GM18517 (cell line): ENCODE results near the gene VAX1.
"Not testable (repeated sequence)": the region's sequence is repeated elsewhere in the genome, so short reads cannot be mapped to it uniquely, and the experiment has no call there.

ENCODE experiments used
- ATAC-seq: cut with Tn5 transposase; IDR thresholded peaks from one replicate; pipeline ENCODE4 v1.9.1; 2021; ENCODE audit warnings: mild to moderate bottlenecking, moderate library complexity; ENCODE audit not compliant: unreplicated experiment

The VAX1 gene

DNA sequence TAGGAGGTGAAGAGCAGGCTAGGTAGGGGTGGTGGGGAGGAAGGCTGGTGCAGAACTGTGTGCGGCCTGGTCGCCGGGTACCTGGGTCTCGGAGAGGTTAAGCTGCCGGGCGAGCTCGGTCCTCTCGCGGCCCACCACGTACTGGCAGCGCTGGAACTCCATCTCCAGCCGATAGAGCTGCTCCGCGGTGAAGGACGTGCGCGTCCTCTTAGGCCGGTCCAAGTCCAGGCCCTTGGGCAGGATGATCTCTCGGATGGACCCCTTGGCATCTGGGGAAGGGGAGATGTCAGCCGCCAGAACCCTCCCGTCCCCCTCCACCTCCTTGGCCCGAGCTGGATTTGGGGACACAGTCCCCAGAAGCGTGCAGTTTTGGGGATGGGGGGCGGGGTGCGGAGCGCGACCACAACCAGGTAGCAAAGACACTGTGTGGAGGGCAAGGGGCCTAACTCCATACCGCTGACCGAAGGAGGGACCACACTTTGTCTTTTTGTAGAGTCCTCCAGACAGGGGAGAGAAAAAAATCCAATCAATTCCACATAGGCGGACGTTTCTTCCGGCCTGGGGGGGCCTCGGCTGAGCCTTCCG, 1.6 kb downstream of the VAX1 start:
- ATAC-seq: no peak

DNA sequence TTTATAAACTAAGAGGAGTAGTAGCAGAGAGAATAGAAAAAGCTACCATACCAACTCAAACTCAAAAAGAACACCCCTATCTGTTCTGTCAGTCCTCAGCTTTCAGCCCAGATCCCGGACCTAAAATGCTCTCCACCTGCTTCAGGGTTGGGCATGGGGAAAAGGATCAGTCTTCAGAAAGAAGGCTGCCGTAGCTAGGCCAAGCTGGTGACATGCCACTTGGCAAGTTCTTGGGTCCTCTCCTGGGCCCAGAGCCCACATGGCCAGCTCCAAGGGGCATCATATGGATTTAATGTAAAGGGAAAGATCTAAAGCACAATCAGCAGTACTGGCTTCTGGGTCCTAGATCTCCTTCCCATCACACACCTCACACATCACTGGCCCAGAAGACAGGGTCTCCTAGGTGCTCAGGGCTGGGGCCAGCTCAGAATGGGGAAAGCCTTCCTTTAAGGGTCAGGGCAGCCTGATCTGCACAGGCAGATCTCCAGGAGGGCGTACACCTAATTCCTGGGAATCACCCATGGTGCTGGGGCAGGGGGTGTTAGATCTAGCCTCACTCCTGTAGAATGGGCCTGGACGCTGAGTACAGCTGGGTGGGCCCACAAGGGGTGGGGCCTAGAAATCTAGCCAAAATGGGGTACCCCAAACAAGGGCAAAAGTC, 2.5 kb downstream of the VAX1 start:
- ATAC-seq: no peak

DNA sequence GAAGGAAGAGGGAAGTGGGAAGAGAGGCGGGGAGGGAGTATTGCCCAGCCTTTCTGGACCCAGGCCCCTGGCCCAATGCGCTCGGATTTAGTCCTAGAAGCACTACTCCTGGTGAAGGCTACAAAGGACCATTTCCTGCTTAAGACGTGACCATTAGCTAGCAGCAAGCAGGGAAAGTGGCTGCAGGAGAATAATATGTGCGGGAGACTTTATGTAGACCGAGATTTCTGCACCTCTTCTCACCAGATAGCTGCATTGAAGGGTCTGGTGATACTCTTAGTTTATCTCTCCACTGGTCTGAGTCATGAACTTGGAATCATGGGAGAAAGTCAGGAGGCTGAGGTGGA, 3.1 kb downstream of the VAX1 start:
- no peak for ATAC-seq

DNA sequence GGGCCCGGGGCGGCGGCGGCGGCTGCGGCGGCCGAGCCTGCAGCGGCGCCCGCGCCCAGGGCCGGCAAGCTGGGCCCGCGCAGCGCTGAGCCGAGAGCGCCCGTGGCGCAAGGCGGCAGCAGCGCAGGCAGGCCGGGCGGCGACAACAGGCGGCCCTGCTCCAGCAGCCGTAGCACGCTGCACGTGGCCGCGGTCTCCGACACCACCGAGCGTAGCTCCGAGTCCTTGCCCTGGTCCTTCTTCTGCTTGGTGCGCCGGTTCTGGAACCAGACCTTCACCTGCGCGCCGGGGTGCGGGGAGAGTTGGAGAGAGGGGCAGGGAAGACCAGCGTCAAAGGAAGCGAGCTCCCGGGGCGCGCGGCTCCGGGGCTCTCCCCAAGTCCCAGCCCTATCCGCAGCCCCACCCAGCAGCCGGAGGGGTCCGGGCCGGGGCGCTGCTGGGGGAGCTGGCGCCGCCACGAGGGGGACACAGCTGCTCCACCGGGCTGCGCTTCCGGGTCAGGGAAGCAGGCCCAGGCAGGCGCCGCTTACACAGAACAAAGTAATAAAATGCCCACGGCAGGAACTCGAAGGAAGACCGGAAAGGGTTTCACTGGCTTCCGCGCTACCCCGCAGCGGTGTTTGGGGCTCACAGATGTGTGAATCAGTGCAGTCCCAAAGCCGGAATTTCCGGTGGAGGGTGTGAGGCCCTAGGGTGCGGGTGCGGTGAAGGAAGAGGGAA, 3.6 kb downstream of the VAX1 start:
- no peak for ATAC-seq

DNA sequence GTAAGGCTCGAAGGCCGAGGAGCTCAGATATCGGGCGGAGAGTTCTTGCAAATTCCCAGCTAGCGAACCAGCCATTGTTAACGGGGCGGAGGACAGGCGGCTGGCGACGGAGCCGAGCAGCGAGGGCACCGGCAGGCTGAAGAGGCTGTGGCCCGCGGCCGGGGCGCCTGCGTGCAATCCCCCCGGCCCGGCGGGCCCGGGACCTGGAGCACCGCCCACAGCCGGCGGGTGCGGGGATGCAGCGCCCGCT, 4.1 kb downstream of the VAX1 start:
- no peak for ATAC-seq

DNA sequence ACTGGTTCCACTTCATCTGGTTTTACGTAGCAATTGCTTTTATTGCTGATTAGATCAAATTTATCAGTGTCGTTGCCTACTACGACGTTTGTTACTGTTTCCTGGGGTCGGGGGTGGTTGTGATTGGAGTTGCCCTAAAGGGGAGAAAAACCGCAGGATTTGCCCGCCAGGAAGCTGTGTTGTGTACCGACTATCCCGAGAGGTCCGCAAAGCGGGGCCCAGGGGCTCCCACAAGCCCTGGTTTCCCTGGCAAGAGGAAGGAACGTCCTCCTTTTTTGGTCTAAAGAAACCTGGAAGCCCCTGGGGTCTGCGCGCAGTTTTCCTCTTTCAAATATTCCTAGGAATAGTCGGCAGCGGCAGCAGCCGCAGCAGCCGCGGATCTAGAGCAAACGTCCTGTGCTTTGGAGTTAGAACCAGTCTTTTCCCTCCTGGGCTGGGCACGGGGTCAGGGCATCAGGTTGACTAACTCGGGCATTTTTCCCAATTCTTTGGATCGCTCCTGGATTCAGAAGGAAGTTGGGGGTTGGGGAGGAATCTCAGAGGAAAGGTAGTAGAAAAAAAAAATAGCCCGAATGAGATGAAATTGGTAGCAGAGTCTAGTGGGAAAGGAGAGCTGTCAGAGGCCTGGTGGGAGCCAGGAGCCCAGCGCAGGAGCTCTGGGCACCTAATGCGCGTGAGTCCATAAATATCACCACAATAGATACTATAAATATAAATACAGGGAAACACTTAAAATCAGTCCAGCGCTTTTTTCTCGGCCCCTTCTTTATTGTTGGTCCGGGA, 4.6 kb downstream of the VAX1 start:
- no peak for ATAC-seq

DNA sequence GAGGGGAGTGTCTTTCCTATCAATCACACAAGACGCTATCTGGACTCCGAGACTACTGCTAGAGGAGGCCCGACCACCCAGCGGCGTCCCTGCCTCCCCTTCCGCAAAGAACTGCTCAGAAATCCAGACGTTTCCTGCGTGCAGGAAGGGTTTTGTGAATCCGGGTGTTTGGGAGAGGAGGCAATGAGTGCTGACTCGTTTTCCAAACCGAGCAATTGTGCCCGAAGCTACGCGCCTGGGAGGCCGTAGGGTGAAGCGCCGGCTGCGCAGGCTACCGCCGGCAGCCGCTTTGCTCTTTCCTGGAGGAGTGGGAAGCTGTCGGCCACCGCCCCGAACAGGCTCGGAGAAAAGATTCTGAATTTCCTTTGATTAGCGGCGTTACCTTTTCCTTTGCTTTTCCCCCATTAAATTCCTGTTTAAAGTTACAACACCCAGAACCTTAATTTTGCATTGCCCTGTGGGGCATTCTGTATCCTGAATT, 5.3 kb downstream of the VAX1 start:
- no peak for ATAC-seq

DNA sequence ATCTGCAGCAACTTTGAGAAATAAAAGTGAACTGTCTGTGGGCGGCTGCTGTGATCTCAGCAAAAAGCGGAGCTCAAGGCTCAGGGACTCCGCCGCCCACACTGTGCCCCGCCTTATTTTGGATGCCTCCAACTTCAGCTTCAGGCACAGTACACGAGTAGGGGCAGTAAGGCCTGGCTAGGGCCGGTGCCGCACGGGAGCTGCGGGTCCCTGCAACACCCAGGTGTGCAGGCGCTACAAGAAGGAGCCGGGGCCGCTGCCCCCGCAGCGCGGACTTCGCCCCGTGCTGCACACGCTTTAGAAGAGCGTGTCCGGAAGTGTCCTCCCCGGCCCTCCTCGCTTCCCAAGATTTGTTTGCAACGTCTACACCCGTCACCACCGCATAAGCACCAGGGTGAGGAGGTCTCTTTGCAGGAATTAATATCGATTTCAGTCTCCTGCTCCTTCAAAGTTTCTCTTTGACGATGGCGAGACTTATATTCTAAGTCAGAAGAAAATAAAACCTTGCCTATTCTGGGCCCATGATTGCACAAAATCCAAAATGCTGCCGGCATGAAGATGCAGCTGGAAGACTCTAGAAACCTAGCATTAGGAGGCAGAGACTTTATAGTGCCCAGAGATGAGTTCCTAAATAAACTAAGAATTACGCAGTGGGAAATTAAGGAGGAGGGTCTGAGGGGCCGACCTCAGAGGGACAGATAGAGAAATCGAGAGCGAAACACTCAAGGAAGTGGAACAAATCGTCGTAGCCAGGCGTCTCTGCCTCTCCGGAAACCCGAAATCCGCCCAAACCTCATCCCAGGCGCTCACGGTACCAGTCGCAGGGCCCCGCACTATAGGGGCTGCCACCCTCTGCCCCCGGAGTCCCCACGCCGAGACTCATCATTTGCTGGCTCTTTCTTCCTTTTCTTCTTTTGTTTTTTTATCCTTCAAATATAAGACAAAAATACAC, 6.4 kb downstream of the VAX1 start:
- ATAC-seq: no peak

DNA sequence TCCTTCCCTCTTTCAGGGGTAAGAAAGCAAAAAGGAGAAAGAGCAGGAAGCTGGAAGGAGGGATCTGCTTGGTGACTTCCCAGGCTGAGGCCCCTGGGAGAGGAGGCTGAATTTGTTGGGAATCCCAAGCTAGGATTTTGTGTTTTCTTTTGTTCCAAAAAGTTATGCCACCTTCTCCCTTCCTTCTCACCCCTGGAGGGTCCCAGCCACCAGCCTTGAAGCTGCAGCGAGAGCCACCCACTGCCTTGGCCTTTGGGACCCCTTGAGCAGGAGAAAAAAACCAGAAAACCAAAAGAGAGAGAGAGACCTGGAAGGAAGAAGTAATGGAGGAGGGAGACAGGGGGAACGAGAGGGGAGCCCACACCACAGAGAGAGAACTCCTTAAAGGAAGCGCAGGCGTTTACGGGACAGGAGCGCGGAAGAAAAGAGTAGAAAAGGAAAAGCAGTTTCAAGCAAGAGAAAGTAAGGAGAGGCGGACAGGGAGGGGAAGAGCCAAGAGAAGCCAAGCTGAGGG, 7.2 kb downstream of the VAX1 start:
- no peak for ATAC-seq

DNA sequence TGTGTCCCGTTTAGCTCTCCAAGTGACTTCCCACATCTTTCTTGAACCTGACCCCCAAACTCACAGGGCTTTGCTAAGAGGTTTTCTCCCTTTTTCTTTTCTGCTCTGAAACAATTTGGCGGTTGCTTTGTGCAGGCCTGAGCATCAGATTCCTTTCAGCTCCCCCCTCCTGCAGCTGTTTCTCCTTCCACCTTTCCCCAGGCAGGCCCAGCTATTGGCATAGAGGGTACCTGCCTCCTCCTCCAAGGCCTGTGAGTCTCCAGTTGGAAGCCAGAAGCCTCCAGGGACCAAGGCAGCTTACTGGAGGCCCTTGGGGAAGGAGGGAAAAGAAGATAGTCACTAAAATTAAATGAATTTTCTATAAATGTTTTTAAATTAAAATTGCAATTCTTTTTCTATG, 7.7 kb downstream of the VAX1 start:
- no peak for ATAC-seq

DNA sequence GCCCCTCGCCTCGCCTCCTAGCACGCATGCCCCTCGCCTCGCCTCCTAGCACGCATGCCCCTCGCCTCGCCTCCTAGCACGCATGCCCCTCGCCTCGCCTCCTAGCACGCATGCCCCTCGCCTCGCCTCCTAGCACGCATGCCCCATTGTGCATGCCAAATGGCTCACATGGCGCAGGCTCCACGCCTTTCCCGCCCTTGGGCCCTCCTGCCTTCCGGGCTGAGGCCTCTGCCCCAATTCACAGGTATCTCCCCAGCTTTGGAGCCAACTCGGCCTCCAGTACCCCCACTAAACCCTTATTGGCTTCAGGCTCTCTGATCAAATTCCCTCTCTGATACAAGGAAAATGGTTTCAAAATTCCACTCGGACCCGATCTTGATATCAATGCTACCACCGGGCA, 11.4 kb downstream of the VAX1 start:
- ATAC-seq: not testable (repeated sequence)

DNA sequence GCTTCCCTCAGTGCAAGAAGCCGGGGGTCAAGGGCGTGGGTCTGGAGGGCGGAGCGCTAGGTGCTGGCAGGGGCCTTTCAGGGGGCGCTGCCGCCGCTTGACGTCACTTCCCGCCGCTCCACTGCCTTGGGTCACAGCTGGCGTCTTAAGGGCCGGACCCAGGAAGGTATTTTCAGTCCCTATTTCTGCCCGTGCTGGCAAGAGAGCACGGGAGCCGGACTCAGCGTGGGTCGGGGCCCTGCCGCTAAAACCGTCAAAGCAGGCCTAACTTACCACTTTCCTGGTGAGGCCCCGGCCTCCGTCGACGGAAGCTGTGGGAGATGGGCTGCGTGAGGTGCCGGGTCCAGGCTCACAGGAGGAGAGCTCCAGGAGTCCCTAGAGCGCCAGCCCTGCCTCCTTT, 12.0 kb downstream of the VAX1 start:
- ATAC-seq: no peak

DNA sequence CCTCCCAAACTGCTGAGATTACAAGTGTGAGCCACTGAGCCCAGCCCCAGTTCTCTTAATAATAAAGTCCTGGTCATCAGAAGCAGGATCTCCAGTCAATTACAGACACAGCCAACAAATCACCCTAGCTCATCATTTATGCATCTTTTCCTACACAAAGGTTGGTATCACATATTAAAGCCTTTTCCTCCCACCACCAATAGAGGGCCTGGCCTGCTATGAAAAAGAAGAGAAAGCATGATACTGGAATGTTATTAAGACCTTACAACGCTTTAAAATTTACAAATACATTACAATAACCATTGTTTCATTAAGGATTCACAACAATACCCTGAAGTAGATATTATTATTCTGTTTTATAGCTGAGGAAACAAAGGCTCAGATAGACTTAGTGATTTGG, 25.9 kb downstream of the VAX1 start:
- no peak for ATAC-seq

DNA sequence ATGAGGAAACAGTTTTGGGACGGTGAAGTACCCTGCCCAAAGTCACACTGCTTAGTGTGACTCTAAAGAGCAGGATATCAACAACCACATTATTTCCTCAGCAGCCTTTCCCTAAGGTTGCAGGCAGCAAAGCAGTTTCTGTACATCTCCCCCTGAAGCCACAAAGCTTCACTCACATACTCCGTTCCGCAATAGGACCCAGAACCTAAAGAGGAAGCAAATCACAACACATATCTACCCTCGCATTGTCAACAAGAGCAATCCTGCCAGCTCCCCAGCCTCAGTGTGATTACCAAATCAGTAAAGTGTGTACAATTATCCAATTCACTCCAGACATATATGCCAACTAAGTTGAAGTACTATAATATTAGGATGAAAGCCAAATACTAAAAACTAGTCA, 30.8 kb downstream of the VAX1 start:
- ATAC-seq: no peak

DNA sequence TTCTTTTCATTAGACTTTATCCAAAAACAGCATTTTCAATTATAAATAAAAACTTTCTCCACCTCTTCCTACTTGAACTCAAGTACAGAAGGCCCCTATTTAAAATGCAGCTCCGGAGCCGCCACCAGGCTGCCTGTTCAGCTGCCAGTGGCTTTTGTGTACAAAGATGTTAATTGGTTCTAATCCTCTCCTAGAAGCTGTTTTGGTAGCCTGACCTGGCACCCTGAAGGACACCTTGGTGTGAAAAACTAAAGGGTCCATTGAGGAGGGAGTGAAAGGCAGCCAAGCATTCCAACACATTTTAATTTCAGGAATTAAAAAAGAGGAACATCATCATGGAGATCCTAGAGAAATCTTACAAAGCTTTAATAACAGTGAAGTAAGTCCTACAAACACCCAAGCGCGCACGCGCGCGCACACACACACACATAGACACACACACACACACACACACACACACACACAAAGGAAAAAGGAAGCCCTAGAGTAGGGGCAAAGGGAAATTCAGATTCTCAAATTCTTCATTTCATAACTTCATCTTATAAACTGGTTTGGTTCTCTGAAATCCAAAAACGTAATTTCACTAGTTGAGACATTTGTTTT, 41.4 kb downstream of the VAX1 start:
- ATAC-seq: no peak

DNA sequence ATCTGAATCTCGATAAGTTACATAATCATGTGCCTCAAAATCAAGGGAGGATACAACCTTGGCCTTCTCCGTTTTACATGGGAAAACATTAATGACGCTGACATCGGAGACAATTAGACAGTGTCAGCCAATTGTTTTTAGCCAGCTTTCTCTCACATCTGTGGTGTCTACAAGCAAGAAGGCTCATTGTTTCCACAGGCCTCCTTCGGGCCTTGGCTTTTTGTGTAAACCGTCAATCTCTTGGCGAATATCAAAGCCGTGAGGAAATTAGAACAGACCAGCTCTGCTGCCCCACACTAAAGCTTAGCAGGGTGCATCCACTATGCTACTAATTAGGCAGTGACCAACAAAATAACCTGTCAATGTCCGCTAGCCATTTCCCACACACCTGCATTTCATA, 43.2 kb downstream of the VAX1 start:
- no peak for ATAC-seq

DNA sequence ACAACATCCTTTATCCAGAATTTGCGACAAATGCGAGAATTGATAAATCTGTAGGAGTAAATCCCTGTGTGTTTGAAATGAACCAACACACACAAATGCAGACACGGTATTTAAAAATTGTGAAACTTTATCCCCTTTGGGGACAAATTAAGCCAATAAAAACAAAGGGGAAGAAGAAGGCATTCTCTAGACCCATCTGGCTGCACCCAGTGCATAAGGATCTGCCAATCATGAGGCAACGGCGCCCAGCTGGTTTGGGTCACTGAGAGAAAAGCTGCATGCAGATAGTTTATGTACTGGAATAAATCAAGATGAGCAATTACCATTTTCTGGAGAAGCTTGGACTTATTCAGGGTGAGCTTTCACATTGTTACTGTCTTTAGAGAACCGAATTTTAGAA, 45.7 kb downstream of the VAX1 start:
- no peak for ATAC-seq

DNA sequence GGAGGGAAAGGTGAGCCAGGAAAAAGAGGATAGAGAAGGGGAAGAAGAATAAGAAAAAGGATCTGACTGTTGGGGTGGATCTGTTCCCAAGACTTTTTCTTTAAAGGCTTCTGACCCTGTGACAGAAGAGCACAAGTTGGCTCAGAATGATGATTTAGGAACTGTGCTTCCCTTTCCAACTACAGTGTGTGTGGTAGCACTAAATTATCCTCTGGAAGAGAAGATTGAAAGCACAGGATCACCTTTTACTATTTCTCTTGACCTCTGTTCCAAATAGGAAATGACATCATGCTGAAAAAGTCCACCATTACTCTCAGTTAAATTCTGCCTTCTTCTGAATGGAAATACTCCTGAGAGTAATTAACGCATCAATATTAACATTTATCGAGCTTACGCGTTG, 47.2 kb downstream of the VAX1 start:
- no peak for ATAC-seq

DNA sequence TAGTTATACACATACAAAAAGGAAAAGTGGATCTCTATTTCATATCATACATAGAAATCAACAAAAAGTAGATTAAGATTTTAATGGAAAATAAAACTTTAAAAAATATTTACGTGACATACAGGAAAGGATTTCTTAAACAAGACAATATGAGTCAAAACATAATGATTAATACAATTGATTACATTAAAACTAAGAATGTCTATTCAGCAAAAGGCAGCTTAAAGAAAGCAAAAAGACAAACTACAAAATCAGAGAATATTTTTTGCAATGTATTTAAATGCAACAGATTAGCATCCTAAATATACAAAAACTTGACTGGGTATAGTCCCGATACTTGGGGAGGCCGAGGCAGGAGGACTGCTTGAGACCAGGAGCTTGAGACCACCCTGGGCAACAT, 50.5 kb downstream of the VAX1 start:
- ATAC-seq: no peak

DNA sequence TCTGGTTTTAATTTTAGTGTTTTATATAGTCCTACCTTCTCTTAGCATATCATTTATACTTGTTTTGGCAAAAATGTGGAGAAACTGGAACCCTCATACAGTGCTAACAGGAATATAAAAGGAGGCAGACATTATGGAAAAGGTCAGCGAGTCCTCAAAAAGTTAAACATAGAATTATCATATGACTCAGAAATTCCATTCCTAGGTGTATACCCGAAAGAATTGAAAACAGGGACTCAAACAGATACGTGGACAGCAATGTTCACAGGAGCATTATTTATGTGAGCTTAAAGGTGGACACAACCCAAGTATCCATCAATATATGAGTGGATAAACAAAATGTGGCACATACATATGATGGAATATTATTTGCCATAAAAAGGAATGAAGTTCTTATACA, 51.5 kb downstream of the VAX1 start:
- no peak for ATAC-seq
